HEK293 (cell line): Measurements from ENCODE around the gene SCN10A.

ENCODE experiments used
- CTCF ChIA-PET: fragments of 350-600 bp; formaldehyde crosslinking; extraction: SDS; loops from one replicate; lab custom pipeline; 2021; ENCODE audit warnings: antibody characterized with exemption; lab: Yijun Ruan, JAX
- POLR2A ChIA-PET: fragments of 300-600 bp; formaldehyde crosslinking; extraction: SDS; loops from one replicate; lab custom pipeline; 2020; ENCODE audit warnings: antibody characterized with exemption, inconsistent platforms; lab: Yijun Ruan, JAX
- H3K27ac ChIP-seq: fragments of 200-500 bp; sonication (Bioruptor generic); 2 replicates; pipeline ENCODE4 v1.5.1; 2014; ENCODE audit warnings: low read depth, low read length, control low read depth, inconsistent platforms; ENCODE audit errors: extremely low read depth
- H3K36me3 ChIP-seq, 2 experiments: fragments of 200-500 bp in 1 of 2; sonication (Bioruptor generic) in 1 of 2; 1 replicate in 1 of 2; 2 replicates in 1 of 2; pipeline ENCODE4 v1.5.1; 2014 to 2017; ENCODE audit warnings: inconsistent platforms in 2 of 2, low read length in 2 of 2; ENCODE audit not compliant: control insufficient read depth in 2 of 2, insufficient read depth in 1 of 2
- H3K4me1 ChIP-seq: fragments of 200-500 bp; sonication (Bioruptor generic); 2 replicates; pipeline ENCODE4 v1.5.1; 2014; ENCODE audit warnings: mild to moderate bottlenecking, low read length, inconsistent platforms; ENCODE audit not compliant: control insufficient read depth, insufficient read depth
- H3K4me3 ChIP-seq: 2 replicates; pipeline ENCODE4 v1.5.1; 2011; ENCODE audit warnings: low read depth, mild to moderate bottlenecking, control low read depth, low read length, moderate library complexity
- H3K9me3 ChIP-seq: fragments of 200-500 bp; sonication (Bioruptor generic); 2 replicates; pipeline ENCODE4 v1.5.1; 2014; ENCODE audit warnings: low read depth, low read length, inconsistent platforms; ENCODE audit not compliant: control insufficient read depth, insufficient read depth
- REST ChIP-seq: fragments of 450-650 bp; formaldehyde crosslinking; IDR thresholded peaks from 2 replicates; pipeline ENCODE4 v1.5.1; 2016; ENCODE audit warnings: missing biosample characterization, missing genetic modification characterization
- SCRT1 ChIP-seq: fragments of 450-650 bp; formaldehyde crosslinking; IDR thresholded peaks from 2 replicates; pipeline ENCODE4 v1.5.1; 2016; ENCODE audit warnings: missing biosample characterization, missing genetic modification characterization, borderline replicate concordance
- ZBTB1 ChIP-seq: fragments of 450-650 bp; formaldehyde crosslinking; IDR thresholded peaks from 2 replicates; pipeline ENCODE4 v1.5.1; 2016; ENCODE audit warnings: missing biosample characterization, missing genetic modification characterization
- ZNF138 ChIP-seq: fragments of 450-650 bp; formaldehyde crosslinking; IDR thresholded peaks from 2 replicates; pipeline ENCODE4 v1.5.1; 2016; ENCODE audit warnings: missing biosample characterization, missing genetic modification characterization, borderline replicate concordance
- ZNF146 ChIP-seq: fragments of 450-650 bp; formaldehyde crosslinking; IDR thresholded peaks from 2 replicates; pipeline ENCODE4 v1.5.1; 2016; ENCODE audit warnings: missing biosample characterization, missing genetic modification characterization
- ZNF23 ChIP-seq: fragments of 450-650 bp; formaldehyde crosslinking; IDR thresholded peaks from 2 replicates; pipeline ENCODE4 v1.5.1; 2016; ENCODE audit warnings: missing biosample characterization, missing genetic modification characterization, borderline replicate concordance
- ZNF350 ChIP-seq: fragments of 450-650 bp; formaldehyde crosslinking; IDR thresholded peaks from 2 replicates; pipeline ENCODE4 v1.5.0; 2017; ENCODE audit warnings: missing biosample characterization, mild to moderate bottlenecking, missing genetic modification characterization
- ZNF391 ChIP-seq: fragments of 450-650 bp; formaldehyde crosslinking; IDR thresholded peaks from 2 replicates; pipeline ENCODE4 v1.5.1; 2016; ENCODE audit warnings: low read depth, missing biosample characterization, missing genetic modification characterization, borderline replicate concordance
- ZNF571 ChIP-seq: fragments of 450-650 bp; formaldehyde crosslinking; IDR thresholded peaks from 2 replicates; pipeline ENCODE4 v1.5.0; 2017; ENCODE audit warnings: missing biosample characterization, missing genetic modification characterization
- ZNF645 ChIP-seq: fragments of 450-650 bp; formaldehyde crosslinking; IDR thresholded peaks from 2 replicates; pipeline ENCODE4; 2016; ENCODE audit warnings: missing biosample characterization, missing genetic modification characterization
- ZNF660 ChIP-seq: fragments of 450-650 bp; IDR thresholded peaks from 2 replicates; pipeline ENCODE4 v1.5.1; 2018; ENCODE audit warnings: missing biosample characterization, mild to moderate bottlenecking, missing genetic modification characterization
- ZNF670 ChIP-seq: fragments of 450-650 bp; formaldehyde crosslinking; IDR thresholded peaks from 2 replicates; pipeline ENCODE4 v1.5.1; 2016; ENCODE audit warnings: missing biosample characterization, missing genetic modification characterization, low read depth
- ZNF692 ChIP-seq: fragments of 450-650 bp; formaldehyde crosslinking; IDR thresholded peaks from 2 replicates; pipeline ENCODE4 v1.5.1; 2016; ENCODE audit warnings: missing biosample characterization, missing genetic modification characterization
- ZNF830 ChIP-seq: fragments of 450-650 bp; IDR thresholded peaks from 2 replicates; pipeline ENCODE4 v1.5.0; 2018; ENCODE audit warnings: missing biosample characterization, missing genetic modification characterization, low read depth, mild to moderate bottlenecking, moderate library complexity
- ZSCAN16 ChIP-seq: fragments of 450-650 bp; formaldehyde crosslinking; IDR thresholded peaks from 2 replicates; pipeline ENCODE4 v1.5.1; 2016; ENCODE audit warnings: missing biosample characterization, missing genetic modification characterization
- TF ChIP-seq, protein P1 (sequence below): fragments of 450-650 bp; formaldehyde crosslinking; IDR thresholded peaks from 2 replicates; pipeline ENCODE4 v1.5.1; 2016; ENCODE audit warnings: missing biosample characterization, missing genetic modification characterization
- TF ChIP-seq, protein P2 (sequence below): fragments of 450-650 bp; formaldehyde crosslinking; IDR thresholded peaks from 2 replicates; pipeline ENCODE4 v1.5.1; 2016; ENCODE audit warnings: missing biosample characterization, missing genetic modification characterization, borderline replicate concordance
- TF ChIP-seq, protein P3 (sequence below): fragments of 450-650 bp; formaldehyde crosslinking; IDR thresholded peaks from 2 replicates; pipeline ENCODE4 v1.5.1; 2016; ENCODE audit warnings: missing biosample characterization, missing genetic modification characterization

The SCN10A gene

DNA sequence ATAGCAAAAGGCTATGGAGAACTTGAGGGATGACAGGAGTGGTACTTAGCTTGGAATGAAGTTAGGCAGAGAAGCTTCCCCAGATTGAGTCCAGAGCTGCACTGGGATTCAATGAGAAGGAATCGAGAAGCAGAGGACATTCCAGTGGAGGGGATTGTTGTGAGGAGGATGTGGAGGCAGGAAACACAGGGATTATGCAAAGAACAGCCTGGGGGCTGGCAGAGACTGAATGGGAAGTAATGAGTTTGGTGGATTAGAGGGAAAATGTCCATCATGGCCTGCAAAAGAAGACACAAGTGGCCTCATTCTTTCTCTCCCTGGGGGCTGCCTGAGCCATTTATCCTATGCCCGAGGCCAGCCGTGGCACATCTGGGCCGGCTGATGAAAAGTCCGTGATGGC lies 20.5 kb upstream of the SCN10A start:
- no peak overlapping the region for H3K4me3 ChIP-seq
- POLR2A ChIA-PET = no interaction called here
- H3K36me3 ChIP-seq = no peaks in the 10 kb centered on the region
- H3K9me3 ChIP-seq = no peaks in the 10 kb centered on the region
- CTCF ChIA-PET = no interaction called here
- H3K27ac ChIP-seq = no peak overlapping the region
- TF ChIP-seq ZNF571 (no peak), ZNF660 (no peak), ZNF391 (tag by site-specific recombination) (no peak), ZNF23 (tag by site-specific recombination) (no peak), ZSCAN16 (tag by site-specific recombination) (no peak), ZNF645 (tag by site-specific recombination) (no peak), ZBTB1 (tag by site-specific recombination) (no peak), ZNF138 (tag by site-specific recombination) (no peak), ZNF670 (no peak), SCRT1 (no peak), ZNF146 (tag by site-specific recombination) (no peak), ZNF350 (tag by site-specific recombination) (no peak), REST (tag by site-specific recombination) (no peak), ZNF692 (no peak), ZNF830 (tag by site-specific recombination) (no peak)
- TF ChIP-seq, protein P1, sequence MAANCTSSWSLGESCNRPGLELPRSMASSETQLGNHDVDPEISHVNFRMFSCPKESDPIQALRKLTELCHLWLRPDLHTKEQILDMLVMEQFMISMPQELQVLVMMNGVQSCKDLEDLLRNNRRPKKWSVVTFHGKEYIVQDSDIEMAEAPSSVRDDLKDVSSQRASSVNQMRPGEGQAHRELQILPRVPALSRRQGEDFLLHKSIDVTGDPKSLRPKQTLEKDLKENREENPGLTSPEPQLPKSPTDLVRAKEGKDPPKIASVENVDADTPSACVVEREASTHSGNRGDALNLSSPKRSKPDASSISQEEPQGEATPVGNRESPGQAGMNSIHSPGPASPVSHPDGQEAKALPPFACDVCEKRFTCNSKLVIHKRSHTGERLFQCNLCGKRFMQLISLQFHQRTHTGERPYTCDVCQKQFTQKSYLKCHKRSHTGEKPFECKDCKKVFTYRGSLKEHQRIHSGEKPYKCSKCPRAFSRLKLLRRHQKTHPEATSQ (tag by site-specific recombination) = no peak
- TF ChIP-seq, protein P2, sequence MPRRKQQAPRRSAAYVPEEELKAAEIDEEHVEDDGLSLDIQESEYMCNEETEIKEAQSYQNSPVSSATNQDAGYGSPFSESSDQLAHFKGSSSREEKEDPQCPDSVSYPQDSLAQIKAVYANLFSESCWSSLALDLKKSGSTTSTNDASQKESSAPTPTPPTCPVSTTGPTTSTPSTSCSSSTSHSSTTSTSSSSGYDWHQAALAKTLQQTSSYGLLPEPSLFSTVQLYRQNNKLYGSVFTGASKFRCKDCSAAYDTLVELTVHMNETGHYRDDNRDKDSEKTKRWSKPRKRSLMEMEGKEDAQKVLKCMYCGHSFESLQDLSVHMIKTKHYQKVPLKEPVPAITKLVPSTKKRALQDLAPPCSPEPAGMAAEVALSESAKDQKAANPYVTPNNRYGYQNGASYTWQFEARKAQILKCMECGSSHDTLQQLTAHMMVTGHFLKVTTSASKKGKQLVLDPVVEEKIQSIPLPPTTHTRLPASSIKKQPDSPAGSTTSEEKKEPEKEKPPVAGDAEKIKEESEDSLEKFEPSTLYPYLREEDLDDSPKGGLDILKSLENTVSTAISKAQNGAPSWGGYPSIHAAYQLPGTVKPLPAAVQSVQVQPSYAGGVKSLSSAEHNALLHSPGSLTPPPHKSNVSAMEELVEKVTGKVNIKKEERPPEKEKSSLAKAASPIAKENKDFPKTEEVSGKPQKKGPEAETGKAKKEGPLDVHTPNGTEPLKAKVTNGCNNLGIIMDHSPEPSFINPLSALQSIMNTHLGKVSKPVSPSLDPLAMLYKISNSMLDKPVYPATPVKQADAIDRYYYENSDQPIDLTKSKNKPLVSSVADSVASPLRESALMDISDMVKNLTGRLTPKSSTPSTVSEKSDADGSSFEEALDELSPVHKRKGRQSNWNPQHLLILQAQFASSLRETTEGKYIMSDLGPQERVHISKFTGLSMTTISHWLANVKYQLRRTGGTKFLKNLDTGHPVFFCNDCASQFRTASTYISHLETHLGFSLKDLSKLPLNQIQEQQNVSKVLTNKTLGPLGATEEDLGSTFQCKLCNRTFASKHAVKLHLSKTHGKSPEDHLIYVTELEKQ (tag by site-specific recombination) = no peak
- TF ChIP-seq, protein P3, sequence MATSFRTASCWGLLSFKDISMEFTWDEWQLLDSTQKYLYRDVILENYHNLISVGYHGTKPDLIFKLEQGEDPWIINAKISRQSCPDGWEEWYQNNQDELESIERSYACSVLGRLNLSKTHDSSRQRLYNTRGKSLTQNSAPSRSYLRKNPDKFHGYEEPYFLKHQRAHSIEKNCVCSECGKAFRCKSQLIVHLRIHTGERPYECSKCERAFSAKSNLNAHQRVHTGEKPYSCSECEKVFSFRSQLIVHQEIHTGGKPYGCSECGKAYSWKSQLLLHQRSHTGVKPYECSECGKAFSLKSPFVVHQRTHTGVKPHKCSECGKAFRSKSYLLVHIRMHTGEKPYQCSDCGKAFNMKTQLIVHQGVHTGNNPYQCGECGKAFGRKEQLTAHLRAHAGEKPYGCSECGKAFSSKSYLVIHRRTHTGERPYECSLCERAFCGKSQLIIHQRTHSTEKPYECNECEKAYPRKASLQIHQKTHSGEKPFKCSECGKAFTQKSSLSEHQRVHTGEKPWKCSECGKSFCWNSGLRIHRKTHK (tag by site-specific recombination) = no peak
- no peaks in the 10 kb centered on the region for H3K4me1 ChIP-seq
